Nephron progenitor cell (in vitro differentiated cells): ENCODE measurements around the gene ELMOD3.
"Not testable (repeated sequence)": the region's sequence is repeated elsewhere in the genome, so short reads cannot be mapped to it uniquely, and the experiment has no call there.

Experiments used
- DNase-seq: peaks from one replicate; pipeline ENCODE4 v3.0.0; 2021
- H3K27ac Mint-ChIP-seq: 2 replicates; pipeline ENCODE4 v1.8.0; 2021; ENCODE audit warnings: mild to moderate bottlenecking, moderate library complexity, mixed read lengths
- H3K27me3 Mint-ChIP-seq: 2 replicates; pipeline ENCODE4 v1.8.0; 2021; ENCODE audit warnings: mild to moderate bottlenecking, low read depth, mixed read lengths; ENCODE audit not compliant: poor library complexity
- H3K36me3 Mint-ChIP-seq: 2 replicates; pipeline ENCODE4 v1.8.0; 2021; ENCODE audit warnings: low read depth, mixed read lengths
- H3K4me1 Mint-ChIP-seq: 2 replicates; pipeline ENCODE4 v1.8.0; 2021; ENCODE audit warnings: mixed read lengths
- H3K4me3 Mint-ChIP-seq: 2 replicates; pipeline ENCODE4 v1.8.0; 2021; ENCODE audit warnings: mild to moderate bottlenecking, moderate library complexity, mixed read lengths
- H3K9me3 Mint-ChIP-seq: 2 replicates; pipeline ENCODE4 v1.8.0; 2021; ENCODE audit warnings: mild to moderate bottlenecking, moderate library complexity, mixed read lengths
- CTCF ChIP-seq: fragments of 200-600 bp; sonication (generic); IDR thresholded peaks from 2 replicates; pipeline ENCODE4 v1.5.0; 2021; ENCODE audit warnings: antibody characterized with exemption

Gene ELMOD3

GRCh38 chr2:85353876-85354285 is 688 bp upstream of the ELMOD3 start:
- Mint-ChIP-seq H3K27ac (no peak overlapping the region), H3K27me3 (no peaks in the 10 kb centered on the region), H3K4me1 (peaks cover 30% of the 10 kb centered on the region), H3K9me3 (no peaks in the 10 kb centered on the region), H3K4me3 (peak overlapping the region; percentile 98), H3K36me3 (peaks cover 26% of the 10 kb centered on the region)
- DNase-seq: no peak
- TF ChIP-seq CTCF: no peak

- H3K9me3 Mint-ChIP-seq: no peaks in the 10 kb centered on the region
- peaks cover 30% of the 10 kb centered on the region for H3K4me1 Mint-ChIP-seq
- H3K27ac Mint-ChIP-seq: peak overlapping the region; percentile 80
- H3K36me3 Mint-ChIP-seq: peaks cover 23% of the 10 kb centered on the region
- no peak for TF ChIP-seq CTCF
- no peaks in the 10 kb centered on the region for H3K27me3 Mint-ChIP-seq
- no peak for DNase-seq
- H3K4me3 Mint-ChIP-seq: peak overlapping the region; percentile 98
Observed at GRCh38 chr2:85355073-85355410, 473 bp downstream of the ELMOD3 start.

DNA sequence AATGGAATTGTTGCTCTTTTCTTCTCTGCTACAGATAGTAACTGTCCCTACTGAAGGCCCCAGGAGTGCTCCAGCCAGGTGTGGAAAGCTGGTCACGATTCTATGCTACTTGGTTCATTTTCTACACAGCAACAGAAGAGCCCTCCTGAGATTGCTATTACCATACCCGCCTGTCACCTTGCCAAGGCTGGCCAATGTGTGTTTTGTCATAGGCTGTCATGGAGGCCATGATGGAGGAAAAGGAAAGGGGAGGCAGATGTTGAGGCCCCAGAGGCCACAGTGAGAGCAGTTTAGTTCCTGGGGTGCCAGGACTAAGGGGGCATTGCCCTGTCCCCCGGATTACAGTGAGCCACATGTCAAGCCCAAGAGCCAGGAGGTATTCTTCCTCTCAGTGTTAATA is 952 bp downstream of the ELMOD3 start:
- Mint-ChIP-seq H3K4me1 (peaks cover 30% of the 10 kb centered on the region), H3K36me3 (peaks cover 19% of the 10 kb centered on the region), H3K27me3 (no peaks in the 10 kb centered on the region), H3K9me3 (no peaks in the 10 kb centered on the region), H3K27ac (no peak overlapping the region), H3K4me3 (peak overlapping the region; percentile 98)
- TF ChIP-seq CTCF: no peak
- DNase-seq: no peak

GRCh38 chr2:85356186-85356585 is 1.6 kb downstream of the ELMOD3 start:
- Mint-ChIP-seq H3K36me3 (peaks cover 13% of the 10 kb centered on the region), H3K4me3 (no peak overlapping the region), H3K27me3 (no peaks in the 10 kb centered on the region), H3K9me3 (no peaks in the 10 kb centered on the region), H3K4me1 (peaks cover 30% of the 10 kb centered on the region), H3K27ac (no peak overlapping the region)
- TF ChIP-seq CTCF: no peak
- DNase-seq: no peak

DNA sequence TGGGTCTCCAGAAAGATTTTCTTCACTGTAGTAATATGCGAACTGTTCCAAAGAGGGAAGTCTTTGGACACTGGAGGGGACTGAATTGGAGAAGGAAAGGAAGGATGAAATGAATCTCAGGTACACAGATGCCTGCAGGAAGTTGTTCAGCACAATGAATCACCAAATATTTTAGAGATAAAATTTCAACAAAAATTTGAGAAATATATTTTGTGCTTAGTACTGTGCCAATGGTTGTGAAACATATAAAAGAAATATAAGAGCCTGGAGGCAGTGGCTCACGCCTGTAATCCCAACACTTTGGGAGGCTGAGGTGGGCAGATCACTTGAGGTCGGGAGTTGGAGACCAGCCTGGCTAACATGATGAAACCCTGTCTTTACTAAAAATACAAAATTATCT is 3.2 kb downstream of the ELMOD3 start:
- H3K9me3 Mint-ChIP-seq: no peaks in the 10 kb centered on the region
- DNase-seq: no peak
- H3K36me3 Mint-ChIP-seq: peaks cover 21% of the 10 kb centered on the region
- TF ChIP-seq CTCF: no peak
- no peak overlapping the region for H3K27ac Mint-ChIP-seq
- peaks cover 30% of the 10 kb centered on the region for H3K4me1 Mint-ChIP-seq
- H3K4me3 Mint-ChIP-seq: no peak overlapping the region
- H3K27me3 Mint-ChIP-seq: no peaks in the 10 kb centered on the region

DNA sequence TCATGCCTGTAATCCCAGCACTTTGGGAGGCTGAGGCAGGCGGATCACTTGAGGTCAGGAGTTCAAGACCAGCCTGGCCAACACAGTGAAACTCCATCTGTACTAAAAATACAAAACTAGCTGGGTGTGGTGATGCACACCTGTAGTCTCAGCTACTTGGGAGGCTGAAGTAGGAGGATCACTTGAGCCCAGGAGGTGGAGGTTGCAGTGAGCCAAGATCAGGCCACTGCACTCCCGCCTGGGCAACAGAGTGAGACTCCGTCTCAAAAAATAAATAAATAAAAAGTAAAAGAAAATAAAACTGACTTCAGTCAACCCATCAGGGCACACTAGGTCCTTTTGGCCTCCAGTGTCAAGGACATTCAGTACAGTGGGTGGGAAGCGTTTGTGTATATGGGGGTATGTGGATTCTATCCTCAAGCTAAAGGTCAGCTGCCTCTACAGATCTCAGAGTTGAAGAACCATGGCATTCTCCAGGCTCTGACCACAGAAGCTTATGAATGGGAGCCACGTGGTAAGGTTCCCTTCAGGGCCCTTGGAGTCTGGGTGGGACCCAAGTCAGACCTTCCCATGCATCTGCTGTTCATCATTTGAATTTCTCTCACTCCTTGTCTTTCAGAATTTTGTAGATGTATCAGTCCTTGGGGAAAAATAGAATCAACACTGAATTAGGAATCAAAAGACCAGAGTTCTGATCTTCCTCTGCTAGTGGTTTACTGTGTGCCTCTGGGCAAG is 8.3 kb downstream of the ELMOD3 start:
- H3K27me3 Mint-ChIP-seq, DNase-seq, H3K4me1 Mint-ChIP-seq, H3K27ac Mint-ChIP-seq, H3K4me3 Mint-ChIP-seq, H3K9me3 Mint-ChIP-seq: not testable (repeated sequence)
- peaks cover 24% of the 10 kb centered on the region for H3K36me3 Mint-ChIP-seq
